ENCODE measurements around the gene GRIN2A. TPM values are rescaled to one million over a fixed set of nuclear protein-coding genes. Genes with fewer than 3 reads are reported as not detected.

Gene GRIN2A
- total and polyA plus RNA-seq, 2 donors (not counting 1 experiment from before 2014, with no cell fraction given): 0.44 TPM; not detected in 1

DNA sequence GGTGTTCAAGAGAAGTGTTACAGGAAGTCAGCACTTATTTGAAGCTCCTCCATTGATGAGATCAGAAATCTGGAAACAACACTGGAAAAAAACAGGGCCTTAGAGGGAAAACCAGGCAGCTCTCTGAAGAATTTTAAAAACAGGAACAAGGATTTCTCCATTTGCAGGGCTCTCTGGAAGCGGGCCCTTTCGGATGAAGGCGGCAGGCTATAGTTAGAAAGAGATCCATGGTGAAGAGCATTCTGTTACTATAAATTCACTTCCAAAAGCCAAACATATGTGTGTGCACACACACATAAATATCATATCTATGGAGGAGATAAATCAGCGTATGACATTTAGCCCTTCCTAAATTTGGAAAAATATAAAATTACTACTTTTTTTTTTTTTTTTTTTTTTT lies 42.6 kb upstream of the GRIN2A start:
- Mint-ChIP-seq H3K9me3 (ENCODE audit: insufficient read depth) (no peaks in the 10 kb centered on the region), H3K4me1 (peaks cover 38% of the 10 kb centered on the region), H3K27ac (no peak overlapping the region), H3K4me3 (no peak overlapping the region), H3K27me3 (peaks cover 5% of the 10 kb centered on the region)
- Histone ChIP-seq H3K4me3 (ENCODE audit: control extremely low read depth in 1 of 5, extremely low read depth in 1 of 5, insufficient read depth in 1 of 5, low read depth in 2 of 5, low read length in 4 of 5) (no peak overlapping the region), H3K4me2 (replicated peaks; ENCODE audit: low read depth, low read length, poor library complexity, severe bottlenecking) (no peak overlapping the region), H3K4me1 (ENCODE audit: control insufficient read depth in 2 of 2, insufficient read depth in 2 of 2, low read length in 2 of 2) (peaks cover 48 to 58% of the 10 kb centered on the region in 2 donors), H3K79me2 (ENCODE audit: control insufficient read depth, insufficient read depth, low read length) (no peaks in the 10 kb centered on the region), H3K9ac (ENCODE audit: low read length) (no peak overlapping the region), H4K20me1 (ENCODE audit: control insufficient read depth, insufficient read depth, low read length, poor library complexity, severe bottlenecking) (no peaks in the 10 kb centered on the region), H2AFZ (ENCODE audit: insufficient read depth, low read depth, low read length, poor library complexity, severe bottlenecking) (no peak overlapping the region), H3K36me3 (replicated peaks in 1 of 2; ENCODE audit: control extremely low read depth in 1 of 2, control insufficient read depth in 1 of 2, extremely low read depth in 1 of 2, insufficient read depth in 2 of 2, low read length in 1 of 2) (no peaks in the 10 kb centered on the region), H3K9me3 (ENCODE audit: control extremely low read depth in 1 of 3, control insufficient read depth in 2 of 3, insufficient read depth in 1 of 3, low read length in 2 of 3) (no peaks in the 10 kb centered on the region), H3K27me3 (replicated peaks in 1 of 4; ENCODE audit: control extremely low read depth in 1 of 4, control insufficient read depth in 3 of 4, insufficient read depth in 4 of 4, low read length in 3 of 4) (peaks cover 0 to 4% (median 0%) of the 10 kb centered on the region in 4 experiments), H3K27ac (ENCODE audit: low read length in 2 of 2) (no peak overlapping the region)
- POLR2A ChIA-PET: no interaction called here
- intact Hi-C loops (cut with micrococcal nuclease): no loop called here
- DNase-seq (no peak), ATAC-seq (ENCODE audit: low read depth) (no peak)
- TF ChIP-seq, protein P1, sequence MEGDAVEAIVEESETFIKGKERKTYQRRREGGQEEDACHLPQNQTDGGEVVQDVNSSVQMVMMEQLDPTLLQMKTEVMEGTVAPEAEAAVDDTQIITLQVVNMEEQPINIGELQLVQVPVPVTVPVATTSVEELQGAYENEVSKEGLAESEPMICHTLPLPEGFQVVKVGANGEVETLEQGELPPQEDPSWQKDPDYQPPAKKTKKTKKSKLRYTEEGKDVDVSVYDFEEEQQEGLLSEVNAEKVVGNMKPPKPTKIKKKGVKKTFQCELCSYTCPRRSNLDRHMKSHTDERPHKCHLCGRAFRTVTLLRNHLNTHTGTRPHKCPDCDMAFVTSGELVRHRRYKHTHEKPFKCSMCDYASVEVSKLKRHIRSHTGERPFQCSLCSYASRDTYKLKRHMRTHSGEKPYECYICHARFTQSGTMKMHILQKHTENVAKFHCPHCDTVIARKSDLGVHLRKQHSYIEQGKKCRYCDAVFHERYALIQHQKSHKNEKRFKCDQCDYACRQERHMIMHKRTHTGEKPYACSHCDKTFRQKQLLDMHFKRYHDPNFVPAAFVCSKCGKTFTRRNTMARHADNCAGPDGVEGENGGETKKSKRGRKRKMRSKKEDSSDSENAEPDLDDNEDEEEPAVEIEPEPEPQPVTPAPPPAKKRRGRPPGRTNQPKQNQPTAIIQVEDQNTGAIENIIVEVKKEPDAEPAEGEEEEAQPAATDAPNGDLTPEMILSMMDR (IDR thresholded peaks at IDR 0.05): no peak
- no peak for TF ChIP-seq EZH2 (IDR thresholded peaks at IDR 0.05; ENCODE audit: borderline replicate concordance, insufficient read depth, low read depth, low read length, poor library complexity, severe bottlenecking)
- CTCF ChIA-PET: no interaction called here
- WGBS (ENCODE audit: insufficient coverage): no CpG with 5 or more reads among the region's 4 CpGs

DNA sequence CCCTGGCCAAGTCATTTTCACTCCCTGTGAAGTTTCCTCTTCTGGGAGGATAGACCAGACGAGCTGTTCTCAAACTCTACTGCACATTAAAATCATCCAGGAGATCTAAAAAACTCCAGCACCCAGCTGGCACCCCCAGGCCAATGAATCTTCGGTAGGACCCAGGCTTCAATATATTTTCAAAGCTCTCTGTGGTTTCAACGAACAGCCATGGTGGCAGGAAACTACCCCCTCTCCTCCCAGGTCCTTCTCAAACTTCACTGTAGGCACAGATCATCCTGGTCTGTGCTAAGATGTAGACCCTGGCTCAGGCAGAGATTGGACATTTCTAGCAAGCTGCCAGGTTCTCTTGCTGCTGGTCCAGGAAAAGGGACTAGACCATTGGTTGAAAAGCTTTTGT lies 38.7 kb upstream of the GRIN2A start:
- H3K36me3 ChIP-seq (replicated peaks in 1 of 2; ENCODE audit: control extremely low read depth in 1 of 2, control insufficient read depth in 1 of 2, extremely low read depth in 1 of 2, insufficient read depth in 2 of 2, low read length in 1 of 2): no peaks in the 10 kb centered on the region
- H3K4me1 ChIP-seq (ENCODE audit: control insufficient read depth in 2 of 2, insufficient read depth in 2 of 2, low read length in 2 of 2): peaks cover 28 to 33% of the 10 kb centered on the region in 2 donors
- ChIA-PET CTCF (interaction anchor here (0.6 kb wide), 1 partner anchor 197 kb away, joined by 3 read pairs; no protein-coding TSS in a partner anchor), POLR2A (no interaction called here)
- no peaks in the 10 kb centered on the region for H3K9me3 ChIP-seq (ENCODE audit: control extremely low read depth in 1 of 3, control insufficient read depth in 2 of 3, insufficient read depth in 1 of 3, low read length in 2 of 3)
- ATAC-seq (ENCODE audit: low read depth) (no peak), DNase-seq (no peak)
- peaks cover 0 to 4% (median 0%) of the 10 kb centered on the region in 4 experiments for H3K27me3 ChIP-seq (replicated peaks in 1 of 4; ENCODE audit: control extremely low read depth in 1 of 4, control insufficient read depth in 3 of 4, insufficient read depth in 4 of 4, low read length in 3 of 4)
- H3K4me2 ChIP-seq (replicated peaks; ENCODE audit: low read depth, low read length, poor library complexity, severe bottlenecking): no peak overlapping the region
- Mint-ChIP-seq H3K4me3 (no peak overlapping the region), H3K9me3 (ENCODE audit: insufficient read depth) (no peaks in the 10 kb centered on the region), H3K4me1 (peaks cover 20% of the 10 kb centered on the region), H3K27me3 (peaks cover 3% of the 10 kb centered on the region), H3K27ac (no peak overlapping the region)
- H3K4me3 ChIP-seq (ENCODE audit: control extremely low read depth in 1 of 5, extremely low read depth in 1 of 5, insufficient read depth in 1 of 5, low read depth in 2 of 5, low read length in 4 of 5): no peak overlapping the region
- no peak overlapping the region for H3K9ac ChIP-seq (ENCODE audit: low read length)
- TF ChIP-seq, protein P1 (IDR thresholded peaks at IDR 0.05): no peak
- TF ChIP-seq EZH2 (IDR thresholded peaks at IDR 0.05; ENCODE audit: borderline replicate concordance, insufficient read depth, low read depth, low read length, poor library complexity, severe bottlenecking): no peak
- 28% methylated on average over 3 of the region's 3 CpGs for WGBS (ENCODE audit: insufficient coverage)
- H2AFZ ChIP-seq (ENCODE audit: insufficient read depth, low read depth, low read length, poor library complexity, severe bottlenecking): no peak overlapping the region
- no peak overlapping the region for H3K27ac ChIP-seq (ENCODE audit: low read length in 2 of 2)
- intact Hi-C loops (cut with micrococcal nuclease): no loop called here
- no peaks in the 10 kb centered on the region for H3K79me2 ChIP-seq (ENCODE audit: control insufficient read depth, insufficient read depth, low read length)
- H4K20me1 ChIP-seq (ENCODE audit: control insufficient read depth, insufficient read depth, low read length, poor library complexity, severe bottlenecking): no peaks in the 10 kb centered on the region
